GM19035 (cell line): ENCODE measurements around the gene SIT1.

Experiments used
- ATAC-seq: cut with Tn5 transposase; IDR thresholded peaks from one replicate; pipeline ENCODE4 v1.9.1; 2021; ENCODE audit not compliant: unreplicated experiment

Gene SIT1

GRCh38 chr9:35608221-35608620, 42.5 kb downstream of the SIT1 start:
- no peak for ATAC-seq

DNA sequence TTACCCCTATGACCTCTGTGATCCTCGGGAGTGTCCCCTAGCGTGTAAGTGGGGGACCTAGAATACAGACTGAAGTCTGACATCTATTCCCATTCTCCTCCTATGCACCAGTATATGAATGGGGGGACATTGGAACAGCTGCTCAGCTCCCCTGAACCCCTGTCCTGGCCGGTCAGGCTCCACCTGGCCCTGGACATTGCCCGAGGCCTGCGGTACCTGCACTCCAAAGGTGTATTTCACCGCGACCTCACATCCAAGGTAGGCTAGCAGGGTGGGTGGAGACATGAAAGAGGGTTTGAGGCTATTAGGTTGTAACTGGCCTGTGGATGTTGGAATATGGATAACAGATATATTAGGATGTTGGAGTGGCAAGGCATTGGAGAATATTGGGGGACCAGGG, 44.0 kb downstream of the SIT1 start:
- no peak for ATAC-seq

DNA sequence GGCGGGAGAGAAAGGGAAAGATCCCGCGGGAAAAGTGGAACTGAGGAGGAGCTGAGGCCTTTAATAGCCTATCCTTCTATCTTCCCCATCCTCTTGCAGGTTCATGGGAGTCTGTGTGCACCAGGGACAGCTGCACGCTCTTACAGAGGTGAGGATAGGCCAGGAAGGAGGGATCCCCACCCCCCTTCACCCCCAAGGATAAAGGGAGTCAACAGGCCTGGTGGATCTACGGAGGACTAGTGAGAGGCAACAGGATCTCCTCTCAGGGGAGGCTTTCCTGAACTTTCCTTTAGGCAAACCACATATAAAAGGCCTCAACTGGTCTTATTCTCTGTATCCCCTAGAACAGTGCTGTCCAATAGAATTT, 44.6 kb downstream of the SIT1 start:
- ATAC-seq = no peak

GRCh38 chr9:35605351-35606137, 45.2 kb downstream of the SIT1 start:
- peak; percentile 11 for ATAC-seq

DNA sequence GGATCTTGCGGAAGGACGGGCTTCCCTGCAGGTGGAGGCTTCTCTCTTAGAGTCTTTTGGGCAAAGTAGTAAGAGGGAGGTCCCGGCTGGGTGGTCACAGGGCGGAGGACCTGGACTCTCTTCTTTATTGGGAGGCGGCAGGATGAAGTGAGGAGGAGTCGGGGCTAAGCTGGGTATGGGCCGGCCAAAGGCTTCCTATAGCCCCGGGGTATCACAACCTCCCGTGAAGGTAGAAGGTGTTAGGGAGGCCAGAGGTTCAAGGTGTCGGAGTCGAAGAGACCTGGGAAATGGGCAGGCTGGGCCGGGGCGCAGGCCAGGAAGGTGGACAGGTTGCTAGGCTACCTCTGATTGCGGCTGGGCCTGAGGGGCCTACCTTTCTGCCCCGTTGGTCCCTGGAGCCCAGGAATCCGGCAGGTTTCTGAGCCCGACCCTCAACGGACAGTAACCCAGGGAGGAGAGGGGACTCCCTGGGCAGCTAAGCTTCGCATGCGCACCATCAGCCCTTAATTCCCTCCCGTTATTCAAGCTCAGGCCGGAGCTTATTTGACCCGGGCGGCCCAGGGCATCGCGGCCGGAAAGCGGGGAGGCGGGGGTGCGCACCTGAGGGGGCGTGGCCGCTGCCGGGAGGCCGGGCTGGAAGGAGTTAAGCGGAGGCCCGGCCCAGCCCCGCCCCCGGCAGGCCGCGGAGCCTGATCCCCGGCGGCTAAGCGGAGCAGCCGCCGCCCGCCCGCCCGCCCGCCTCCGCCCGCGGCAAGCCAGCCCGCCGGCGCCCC, 46.0 kb downstream of the SIT1 start, which contains the start of gene TESK1:
Gene TESK1, plus strand, starts transcription at position 685 of the 773 bp plus-strand sequence. CDS start 358 bp downstream, outside the sequence.
- ATAC-seq = peak; percentile 53

- ATAC-seq = peak; percentile 80
Observed at GRCh38 chr9:35603986-35604577, 46.6 kb downstream of the SIT1 start.

- no peak for ATAC-seq
Observed at GRCh38 chr9:35603506-35603985, 47.2 kb downstream of the SIT1 start.

GRCh38 chr9:35599763-35600604, 50.7 kb downstream of the SIT1 start:
- ATAC-seq = no peak
